Keratinocyte (primary cell): ENCODE data around the gene FKBP5.

Experiments
- EZH2 ChIP-seq: IDR thresholded peaks from one replicate; pipeline ENCODE4 v1.6.1; 2012; ENCODE audit warnings: inconsistent platforms, mild to moderate bottlenecking, low read length, moderate library complexity
- TF ChIP-seq, protein P1 (sequence below), 3 experiments: IDR thresholded peaks in 1 of 3; conservative IDR thresholded peaks in 1 of 3; optimal IDR thresholded peaks in 1 of 3; 2 replicates in 2 of 3; 3 replicates in 1 of 3; pipeline versions ENCODE3 to v1.5.1; 2011; ENCODE audit warnings: low read length in 3 of 3, mild to moderate bottlenecking in 3 of 3, moderate library complexity in 2 of 3, control low read depth in 1 of 3, inconsistent platforms in 1 of 3; ENCODE audit not compliant: insufficient read depth in 2 of 3; ENCODE audit errors: extremely low read depth in 1 of 3

DNA sequence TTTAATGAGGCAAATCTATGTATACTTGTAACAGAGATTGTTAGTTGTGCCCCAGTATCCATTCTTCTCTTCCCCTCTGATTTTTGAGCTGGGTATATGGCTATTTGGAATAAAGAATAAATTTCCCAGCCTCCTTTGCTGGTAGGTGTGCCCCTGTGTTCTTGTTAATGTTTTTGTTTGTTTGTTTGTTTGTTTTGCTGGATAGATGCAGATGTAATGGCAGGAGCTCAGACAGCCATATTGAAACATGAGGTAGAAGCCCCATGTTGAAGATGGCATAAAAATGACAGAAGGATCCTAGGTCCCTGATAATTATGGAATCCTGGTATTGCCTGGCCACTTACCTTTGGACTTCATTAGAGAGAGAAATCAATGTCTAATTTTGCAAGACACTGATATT is 19.9 kb upstream of the FKBP5 start:
- TF ChIP-seq, protein P1, sequence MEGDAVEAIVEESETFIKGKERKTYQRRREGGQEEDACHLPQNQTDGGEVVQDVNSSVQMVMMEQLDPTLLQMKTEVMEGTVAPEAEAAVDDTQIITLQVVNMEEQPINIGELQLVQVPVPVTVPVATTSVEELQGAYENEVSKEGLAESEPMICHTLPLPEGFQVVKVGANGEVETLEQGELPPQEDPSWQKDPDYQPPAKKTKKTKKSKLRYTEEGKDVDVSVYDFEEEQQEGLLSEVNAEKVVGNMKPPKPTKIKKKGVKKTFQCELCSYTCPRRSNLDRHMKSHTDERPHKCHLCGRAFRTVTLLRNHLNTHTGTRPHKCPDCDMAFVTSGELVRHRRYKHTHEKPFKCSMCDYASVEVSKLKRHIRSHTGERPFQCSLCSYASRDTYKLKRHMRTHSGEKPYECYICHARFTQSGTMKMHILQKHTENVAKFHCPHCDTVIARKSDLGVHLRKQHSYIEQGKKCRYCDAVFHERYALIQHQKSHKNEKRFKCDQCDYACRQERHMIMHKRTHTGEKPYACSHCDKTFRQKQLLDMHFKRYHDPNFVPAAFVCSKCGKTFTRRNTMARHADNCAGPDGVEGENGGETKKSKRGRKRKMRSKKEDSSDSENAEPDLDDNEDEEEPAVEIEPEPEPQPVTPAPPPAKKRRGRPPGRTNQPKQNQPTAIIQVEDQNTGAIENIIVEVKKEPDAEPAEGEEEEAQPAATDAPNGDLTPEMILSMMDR (optimal IDR thresholded peaks at IDR 0.05 in 1 of 3, IDR thresholded peaks at IDR 0.05 in 1 of 3, conservative IDR thresholded peaks at IDR 0.05 in 1 of 3; ENCODE audit: extremely low read depth in 1 of 3, insufficient read depth in 2 of 3, low read length in 3 of 3), result no peak
- no peak for TF ChIP-seq EZH2
